Activated naive CD8-positive, alpha-beta T cell treated with anti-CD3 and anti-CD28 coated beads, Interleukin-2, amount 50 U/mL, for 16 hours (primary cell): ENCODE measurements around the gene ADGRF4.

Experiments used
- DNase-seq: peaks from one replicate; pipeline ENCODE4 v3.0.0-alpha.2; 2020; ENCODE audit warnings: low read depth, low spot score

ADGRF4 gene

DNA sequence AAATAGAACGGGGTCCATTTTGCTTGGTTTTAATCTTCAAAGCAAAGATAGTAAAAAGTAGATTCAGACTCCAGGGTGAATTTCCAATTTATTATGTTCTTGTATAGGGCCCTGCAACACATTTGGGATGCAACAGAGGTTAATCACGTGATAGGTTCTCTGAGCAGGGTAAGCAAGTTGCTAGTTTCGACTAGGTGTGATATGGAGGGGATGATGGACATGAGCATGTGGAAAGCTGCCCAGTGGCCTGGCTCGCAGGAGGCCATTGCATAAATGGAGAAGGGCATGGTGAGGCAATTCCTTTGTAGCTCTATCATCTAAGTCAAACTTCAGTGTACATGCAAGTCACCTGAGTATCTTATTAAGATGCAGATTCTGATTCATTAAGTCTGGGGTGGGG is 17.7 kb upstream of the ADGRF4 start:
- no peak for DNase-seq

DNA sequence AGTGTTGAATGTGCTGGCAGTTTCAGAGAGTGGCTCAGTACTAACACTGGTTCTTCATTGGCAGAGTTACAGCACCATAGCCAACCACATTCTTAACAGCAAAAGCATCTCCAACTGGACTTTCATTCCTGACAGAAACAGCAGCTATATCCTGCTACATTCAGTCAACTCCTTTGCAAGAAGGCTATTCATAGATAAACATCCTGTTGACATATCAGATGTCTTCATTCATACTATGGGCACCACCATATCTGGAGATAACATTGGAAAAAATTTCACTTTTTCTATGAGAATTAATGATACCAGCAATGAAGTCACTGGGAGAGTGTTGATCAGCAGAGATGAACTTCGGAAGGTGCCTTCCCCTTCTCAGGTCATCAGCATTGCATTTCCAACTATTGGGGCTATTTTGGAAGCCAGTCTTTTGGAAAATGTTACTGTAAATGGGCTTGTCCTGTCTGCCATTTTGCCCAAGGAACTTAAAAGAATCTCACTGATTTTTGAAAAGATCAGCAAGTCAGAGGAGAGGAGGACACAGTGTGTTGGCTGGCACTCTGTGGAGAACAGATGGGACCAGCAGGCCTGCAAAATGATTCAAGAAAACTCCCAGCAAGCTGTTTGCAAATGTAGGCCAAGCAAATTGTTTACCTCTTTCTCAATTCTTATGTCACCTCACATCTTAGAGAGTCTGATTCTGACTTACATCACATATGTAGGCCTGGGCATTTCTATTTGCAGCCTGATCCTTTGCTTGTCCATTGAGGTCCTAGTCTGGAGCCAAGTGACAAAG is 17.0 kb upstream of the ADGRF4 start:
- no peak for DNase-seq

- no peak for DNase-seq
Observed at GRCh38 chr6:47686411-47686810, 12.0 kb upstream of the ADGRF4 start.

DNA sequence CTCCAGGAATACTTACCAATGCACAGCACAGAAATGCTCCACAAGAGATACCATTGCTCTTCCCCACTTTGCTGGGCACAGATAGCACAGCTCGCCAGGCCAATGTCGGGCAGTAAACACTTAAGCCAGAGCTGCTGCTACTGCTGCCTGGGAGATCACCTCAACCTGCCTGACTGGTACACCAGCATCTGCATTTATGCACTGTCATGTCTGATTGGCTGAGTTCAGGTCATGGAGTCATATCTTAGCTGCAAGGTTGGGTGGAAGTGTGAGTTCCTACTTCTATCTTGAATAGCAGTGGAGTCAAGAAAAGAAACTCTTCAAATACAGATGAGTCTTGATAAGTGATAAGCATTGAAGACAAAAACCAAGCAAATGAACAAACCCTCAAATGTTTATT is 10.9 kb upstream of the ADGRF4 start:
- no peak for DNase-seq

DNA sequence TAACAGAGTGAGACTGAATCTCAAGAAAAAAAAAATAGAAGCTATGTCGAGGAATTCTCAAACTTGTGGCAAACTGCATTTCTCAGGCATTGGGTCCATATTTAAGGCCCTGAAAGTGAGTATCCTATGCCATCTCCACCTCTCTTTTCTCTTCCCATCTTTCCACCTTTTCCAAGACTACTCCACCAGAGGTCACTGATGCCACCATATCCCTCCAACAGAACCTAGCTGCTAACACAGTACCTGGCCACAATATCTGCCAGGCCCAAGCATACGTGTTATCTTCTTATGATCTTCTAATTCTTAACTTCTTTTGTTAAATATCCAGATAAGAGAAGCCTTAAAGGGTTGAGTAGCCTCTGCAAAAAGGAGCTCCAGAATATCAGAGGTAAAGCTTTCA is 8.2 kb upstream of the ADGRF4 start:
- DNase-seq = no peak

DNA sequence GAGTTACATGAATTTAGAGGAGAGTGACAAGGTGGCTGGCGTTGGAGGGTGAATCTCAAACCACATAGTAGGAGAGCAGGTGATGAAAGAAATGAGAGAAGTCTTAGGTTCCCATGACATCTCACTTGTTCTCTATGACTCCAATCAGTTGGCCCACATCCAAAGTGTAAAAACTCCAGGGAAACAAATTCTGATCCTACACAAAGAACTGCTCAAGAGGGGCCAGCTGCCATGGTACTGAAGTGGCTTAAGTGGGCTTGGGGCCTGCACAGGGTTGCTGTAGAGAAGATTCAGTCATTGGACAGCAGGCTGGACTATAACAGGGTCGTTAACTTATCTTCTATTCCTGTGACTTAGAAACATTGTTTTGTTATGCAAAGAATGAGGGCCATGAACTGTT is 7.6 kb upstream of the ADGRF4 start:
- DNase-seq = no peak

GRCh38 chr6:47697925-47698324 is 455 bp upstream of the ADGRF4 start:
- DNase-seq = no peak

DNA sequence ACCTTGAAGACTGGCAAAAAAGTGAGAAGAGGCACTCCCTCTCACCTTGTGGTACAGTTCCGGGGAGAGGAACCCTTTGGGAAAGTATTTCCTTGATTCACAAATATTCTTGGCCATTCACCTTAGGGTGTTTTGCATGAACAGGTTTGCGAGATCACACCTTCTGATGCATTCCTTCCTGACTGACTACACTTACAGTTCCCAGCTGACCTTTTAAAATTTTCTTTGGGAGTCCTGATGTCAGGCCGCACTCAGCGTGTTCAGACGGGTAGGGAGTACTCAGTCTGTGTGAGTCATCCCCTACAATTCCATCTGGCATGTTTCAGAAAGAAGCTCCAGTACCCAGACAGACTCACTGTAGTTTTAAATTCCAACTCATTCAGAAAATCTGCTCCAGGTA is 1.7 kb downstream of the ADGRF4 start:
- DNase-seq = no peak

GRCh38 chr6:47700596-47700995 is 2.2 kb downstream of the ADGRF4 start:
- DNase-seq = no peak

DNA sequence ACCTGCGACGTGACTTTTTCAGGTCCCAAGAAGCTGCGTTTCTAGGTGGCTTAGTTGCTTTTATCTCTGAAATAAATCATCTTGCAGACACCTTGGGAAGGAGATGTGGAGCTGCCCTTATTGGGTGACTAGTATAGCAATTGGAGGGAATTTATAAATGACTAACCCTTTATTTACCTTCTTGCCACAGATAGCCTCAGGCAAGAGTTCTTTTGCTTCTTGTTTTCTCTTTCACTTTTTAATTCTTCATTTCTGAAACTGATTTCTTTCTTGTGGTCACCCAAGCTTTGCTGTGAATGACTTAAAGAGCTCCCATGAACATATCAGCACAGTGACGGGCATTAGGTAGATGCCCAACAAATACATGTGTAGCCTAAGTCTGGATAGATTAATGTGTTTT is 3.0 kb downstream of the ADGRF4 start:
- no peak for DNase-seq

DNA sequence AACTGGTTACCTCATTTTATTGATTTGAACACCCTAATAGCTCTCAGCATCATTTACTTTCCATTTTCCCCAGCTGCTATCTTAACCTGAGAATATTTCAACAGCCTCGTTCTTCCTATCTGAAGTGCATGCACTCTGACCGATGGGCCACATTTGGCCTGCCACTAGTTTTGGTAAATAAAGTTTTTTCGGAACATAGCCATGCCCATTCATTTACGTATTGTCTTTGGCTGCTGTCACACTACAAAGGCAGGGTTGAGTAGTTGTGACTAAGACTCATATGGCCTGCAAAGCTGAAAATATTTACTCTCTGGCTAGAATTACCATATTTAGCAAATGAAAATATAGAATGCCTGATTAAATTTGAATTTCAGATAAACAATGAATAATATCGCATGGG is 10.8 kb downstream of the ADGRF4 start:
- no peak for DNase-seq

- DNase-seq = no peak
Observed at GRCh38 chr6:47710295-47710694, 11.9 kb downstream of the ADGRF4 start.

- no peak for DNase-seq
Observed at GRCh38 chr6:47713200-47713599, 14.8 kb downstream of the ADGRF4 start.

DNA sequence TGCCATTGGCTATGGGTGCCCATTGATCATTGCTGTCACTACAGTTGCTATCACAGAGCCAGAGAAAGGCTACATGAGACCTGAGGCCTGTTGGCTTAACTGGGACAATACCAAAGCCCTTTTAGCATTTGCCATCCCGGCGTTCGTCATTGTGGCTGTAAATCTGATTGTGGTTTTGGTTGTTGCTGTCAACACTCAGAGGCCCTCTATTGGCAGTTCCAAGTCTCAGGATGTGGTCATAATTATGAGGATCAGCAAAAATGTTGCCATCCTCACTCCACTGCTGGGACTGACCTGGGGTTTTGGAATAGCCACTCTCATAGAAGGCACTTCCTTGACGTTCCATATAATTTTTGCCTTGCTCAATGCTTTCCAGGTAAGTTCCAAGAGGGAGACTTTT is 16.4 kb downstream of the ADGRF4 start:
- no peak for DNase-seq

GRCh38 chr6:47715782-47716181 is 17.4 kb downstream of the ADGRF4 start:
- no peak for DNase-seq

- DNase-seq = no peak
Observed at GRCh38 chr6:47716207-47716606, 17.8 kb downstream of the ADGRF4 start.

GRCh38 chr6:47718571-47718970 is 20.2 kb downstream of the ADGRF4 start:
- DNase-seq = no peak

DNA sequence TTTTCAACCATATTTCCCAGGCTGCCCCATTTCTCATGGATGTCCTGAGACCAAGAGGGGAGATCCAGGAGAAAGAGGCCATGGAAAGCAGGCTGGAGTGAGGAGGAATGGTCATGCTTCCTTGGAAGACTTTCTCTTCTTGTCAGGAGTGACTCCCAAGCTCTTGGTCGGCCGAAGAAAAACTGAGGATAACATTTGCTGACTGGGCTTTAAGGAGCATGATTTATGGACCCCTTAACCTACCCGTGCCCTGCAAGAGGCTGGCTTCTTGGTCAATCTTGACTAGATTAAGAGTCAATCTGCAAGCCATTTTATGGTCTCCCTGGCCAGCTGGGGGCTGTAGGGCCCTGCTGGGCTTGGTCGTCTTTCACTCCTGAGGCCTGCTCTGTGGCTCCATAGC is 22.8 kb downstream of the ADGRF4 start:
- DNase-seq = no peak

DNA sequence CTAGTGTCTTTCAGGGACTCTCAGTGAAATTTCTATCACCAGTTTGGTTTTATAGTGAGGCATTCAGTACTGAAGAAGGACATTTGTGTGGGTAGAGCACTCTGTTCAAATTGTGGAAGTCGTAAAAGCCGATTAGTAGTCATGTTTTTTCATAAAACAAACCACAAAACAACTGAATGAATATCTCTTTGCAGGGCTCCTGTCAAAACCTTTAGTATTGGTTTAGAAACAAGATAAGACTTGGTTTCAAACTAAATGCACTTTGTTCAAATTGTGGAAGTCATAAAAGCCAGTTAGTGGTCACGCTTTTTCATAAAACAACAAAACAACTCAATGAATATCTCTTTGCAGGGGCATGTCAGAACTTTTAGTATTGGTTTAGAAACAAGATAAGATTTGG is 23.8 kb downstream of the ADGRF4 start:
- no peak for DNase-seq

DNA sequence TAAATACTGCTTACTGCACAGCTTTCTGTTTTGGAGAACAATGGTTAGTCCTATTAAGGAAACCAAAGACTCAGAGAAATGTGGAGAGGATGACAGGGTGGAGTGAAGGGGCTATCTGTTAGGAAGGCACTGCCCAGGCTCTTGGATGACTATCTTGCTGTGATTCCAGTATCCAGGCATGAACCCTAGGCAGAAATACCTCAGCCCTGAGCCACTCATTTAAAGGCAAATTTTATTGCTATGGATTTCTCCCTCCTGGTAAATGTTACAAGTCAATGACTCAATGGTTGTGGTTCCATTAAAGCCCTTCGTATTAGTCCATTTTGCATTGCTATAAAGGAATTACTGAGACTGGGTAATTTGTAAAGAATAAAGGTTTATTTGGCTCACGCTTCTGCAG is 25.9 kb downstream of the ADGRF4 start:
- DNase-seq = no peak

DNA sequence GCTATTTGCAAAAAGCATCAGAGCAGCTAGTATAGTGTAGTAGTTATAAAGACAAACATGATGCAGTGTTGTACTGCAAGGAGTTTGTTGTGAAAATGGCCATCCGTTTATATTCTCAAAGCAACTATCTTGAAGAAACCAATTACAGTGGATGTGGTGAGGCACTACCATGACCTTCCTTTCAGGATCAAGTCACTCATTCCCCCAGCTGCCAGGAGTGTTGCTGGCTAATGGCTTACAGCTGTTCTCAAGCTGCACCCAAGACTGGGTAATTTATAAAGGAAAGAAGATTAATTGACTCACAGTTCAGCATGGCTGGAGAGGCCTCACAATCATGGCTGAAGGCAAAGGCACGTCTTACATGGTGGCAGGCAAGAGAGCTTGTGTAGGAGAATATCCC is 29.0 kb downstream of the ADGRF4 start:
- DNase-seq = no peak

- no peak for DNase-seq
Observed at GRCh38 chr6:47729019-47729418, 30.6 kb downstream of the ADGRF4 start.

DNA sequence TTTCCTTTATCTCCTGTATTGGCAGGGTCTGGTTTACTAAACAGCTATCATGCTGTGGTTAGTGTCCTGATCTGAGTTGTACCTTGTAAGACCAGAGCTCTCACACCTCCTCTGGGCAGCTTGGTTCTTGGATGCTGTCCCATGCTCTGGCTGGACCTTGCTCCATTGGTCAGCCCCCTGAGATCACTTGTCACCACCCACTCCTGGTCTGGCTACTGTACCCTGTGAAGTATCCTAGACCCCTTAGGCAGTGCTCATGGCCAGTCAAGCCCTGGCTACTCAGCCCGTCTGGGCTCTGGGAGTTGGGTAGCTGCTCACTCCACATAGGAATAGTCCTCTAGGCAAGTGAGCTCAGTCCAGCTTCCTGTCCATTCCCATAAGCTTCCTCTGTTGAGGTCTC is 31.1 kb downstream of the ADGRF4 start:
- DNase-seq = no peak
